Panc1 (cell line): ENCODE measurements around the gene MT4.

Experiments
- REST ChIP-seq, 2 experiments: IDR thresholded peaks; 2 replicates each; pipeline ENCODE4 v1.6.1; 2011 to 2012; ENCODE audit warnings: low read depth in 2 of 2, control low read depth in 1 of 2, low read length in 1 of 2, mild to moderate bottlenecking in 1 of 2, moderate library complexity in 1 of 2; ENCODE audit not compliant: insufficient read depth in 1 of 2
- TF ChIP-seq, protein P1 (sequence below): fragments of 450-650 bp; IDR thresholded peaks from 2 replicates; pipeline ENCODE4 v1.5.1; 2017; ENCODE audit warnings: mild to moderate bottlenecking

GRCh38 chr16:56616608-56617211 lies 51.8 kb downstream of the MT4 start:
- TF ChIP-seq, protein P1, sequence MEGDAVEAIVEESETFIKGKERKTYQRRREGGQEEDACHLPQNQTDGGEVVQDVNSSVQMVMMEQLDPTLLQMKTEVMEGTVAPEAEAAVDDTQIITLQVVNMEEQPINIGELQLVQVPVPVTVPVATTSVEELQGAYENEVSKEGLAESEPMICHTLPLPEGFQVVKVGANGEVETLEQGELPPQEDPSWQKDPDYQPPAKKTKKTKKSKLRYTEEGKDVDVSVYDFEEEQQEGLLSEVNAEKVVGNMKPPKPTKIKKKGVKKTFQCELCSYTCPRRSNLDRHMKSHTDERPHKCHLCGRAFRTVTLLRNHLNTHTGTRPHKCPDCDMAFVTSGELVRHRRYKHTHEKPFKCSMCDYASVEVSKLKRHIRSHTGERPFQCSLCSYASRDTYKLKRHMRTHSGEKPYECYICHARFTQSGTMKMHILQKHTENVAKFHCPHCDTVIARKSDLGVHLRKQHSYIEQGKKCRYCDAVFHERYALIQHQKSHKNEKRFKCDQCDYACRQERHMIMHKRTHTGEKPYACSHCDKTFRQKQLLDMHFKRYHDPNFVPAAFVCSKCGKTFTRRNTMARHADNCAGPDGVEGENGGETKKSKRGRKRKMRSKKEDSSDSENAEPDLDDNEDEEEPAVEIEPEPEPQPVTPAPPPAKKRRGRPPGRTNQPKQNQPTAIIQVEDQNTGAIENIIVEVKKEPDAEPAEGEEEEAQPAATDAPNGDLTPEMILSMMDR = no peak
- TF ChIP-seq REST (IDR thresholded peaks at IDR 0.05; ENCODE audit: insufficient read depth in 1 of 2, low read depth in 2 of 2, low read length in 1 of 2) = no peak
